ENCODE measurements around the gene RB1.

DNA sequence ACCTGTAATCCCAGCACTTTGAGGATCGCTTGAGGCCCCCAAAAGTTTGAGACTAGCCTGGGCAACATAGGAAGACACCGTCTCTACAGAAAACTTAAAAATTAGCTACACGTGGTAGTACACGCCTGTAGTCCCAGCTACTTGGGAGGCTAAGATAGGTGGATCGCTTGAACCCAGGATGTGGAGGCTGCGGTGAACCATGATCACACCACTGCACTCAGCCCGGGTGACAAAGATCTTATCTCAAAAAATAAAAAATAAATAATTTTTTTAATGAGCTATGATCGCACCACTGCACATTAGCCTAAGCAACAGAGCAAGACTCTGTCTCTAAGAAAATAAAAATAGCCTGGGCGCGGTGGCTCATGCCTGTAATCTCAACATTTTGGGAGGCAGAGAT lies 222.7 kb downstream of the RB1 start:
- TF ChIP-seq, protein P1, sequence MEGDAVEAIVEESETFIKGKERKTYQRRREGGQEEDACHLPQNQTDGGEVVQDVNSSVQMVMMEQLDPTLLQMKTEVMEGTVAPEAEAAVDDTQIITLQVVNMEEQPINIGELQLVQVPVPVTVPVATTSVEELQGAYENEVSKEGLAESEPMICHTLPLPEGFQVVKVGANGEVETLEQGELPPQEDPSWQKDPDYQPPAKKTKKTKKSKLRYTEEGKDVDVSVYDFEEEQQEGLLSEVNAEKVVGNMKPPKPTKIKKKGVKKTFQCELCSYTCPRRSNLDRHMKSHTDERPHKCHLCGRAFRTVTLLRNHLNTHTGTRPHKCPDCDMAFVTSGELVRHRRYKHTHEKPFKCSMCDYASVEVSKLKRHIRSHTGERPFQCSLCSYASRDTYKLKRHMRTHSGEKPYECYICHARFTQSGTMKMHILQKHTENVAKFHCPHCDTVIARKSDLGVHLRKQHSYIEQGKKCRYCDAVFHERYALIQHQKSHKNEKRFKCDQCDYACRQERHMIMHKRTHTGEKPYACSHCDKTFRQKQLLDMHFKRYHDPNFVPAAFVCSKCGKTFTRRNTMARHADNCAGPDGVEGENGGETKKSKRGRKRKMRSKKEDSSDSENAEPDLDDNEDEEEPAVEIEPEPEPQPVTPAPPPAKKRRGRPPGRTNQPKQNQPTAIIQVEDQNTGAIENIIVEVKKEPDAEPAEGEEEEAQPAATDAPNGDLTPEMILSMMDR (IDR thresholded peaks at IDR 0.05) = no peak
- TF ChIP-seq POLR2A (IDR thresholded peaks at IDR 0.05) = no peak
